HEK293 (cell line): Measurements from ENCODE around the gene CCNT2.

ENCODE experiments used
- CTCF ChIA-PET: fragments of 350-600 bp; formaldehyde crosslinking; extraction: SDS; loops from one replicate; lab custom pipeline; 2021; ENCODE audit warnings: antibody characterized with exemption; lab: Yijun Ruan, JAX
- POLR2A ChIA-PET: fragments of 300-600 bp; formaldehyde crosslinking; extraction: SDS; loops from one replicate; lab custom pipeline; 2020; ENCODE audit warnings: antibody characterized with exemption, inconsistent platforms; lab: Yijun Ruan, JAX
- H3K27ac ChIP-seq: fragments of 200-500 bp; sonication (Bioruptor generic); 2 replicates; pipeline ENCODE4 v1.5.1; 2014; ENCODE audit warnings: low read depth, low read length, control low read depth, inconsistent platforms; ENCODE audit errors: extremely low read depth
- H3K36me3 ChIP-seq, 2 experiments: fragments of 200-500 bp in 1 of 2; sonication (Bioruptor generic) in 1 of 2; 1 replicate in 1 of 2; 2 replicates in 1 of 2; pipeline ENCODE4 v1.5.1; 2014 to 2017; ENCODE audit warnings: inconsistent platforms in 2 of 2, low read length in 2 of 2; ENCODE audit not compliant: control insufficient read depth in 2 of 2, insufficient read depth in 1 of 2
- H3K4me1 ChIP-seq: fragments of 200-500 bp; sonication (Bioruptor generic); 2 replicates; pipeline ENCODE4 v1.5.1; 2014; ENCODE audit warnings: mild to moderate bottlenecking, low read length, inconsistent platforms; ENCODE audit not compliant: control insufficient read depth, insufficient read depth
- H3K4me3 ChIP-seq: 2 replicates; pipeline ENCODE4 v1.5.1; 2011; ENCODE audit warnings: low read depth, mild to moderate bottlenecking, control low read depth, low read length, moderate library complexity
- H3K9me3 ChIP-seq: fragments of 200-500 bp; sonication (Bioruptor generic); 2 replicates; pipeline ENCODE4 v1.5.1; 2014; ENCODE audit warnings: low read depth, low read length, inconsistent platforms; ENCODE audit not compliant: control insufficient read depth, insufficient read depth
- BCL11A ChIP-seq: fragments of 450-650 bp; formaldehyde crosslinking; IDR thresholded peaks from 2 replicates; pipeline ENCODE4 v1.5.1; 2016; ENCODE audit warnings: low read depth, missing biosample characterization, missing genetic modification characterization
- GLIS2 ChIP-seq: fragments of 450-650 bp; formaldehyde crosslinking; IDR thresholded peaks from 2 replicates; pipeline ENCODE4 v1.5.1; 2016; ENCODE audit warnings: missing biosample characterization, missing genetic modification characterization
- PRDM1 ChIP-seq: fragments of 450-650 bp; formaldehyde crosslinking; IDR thresholded peaks from 2 replicates; pipeline ENCODE4; 2016; ENCODE audit warnings: missing biosample characterization, missing genetic modification characterization
- SCRT1 ChIP-seq: fragments of 450-650 bp; formaldehyde crosslinking; IDR thresholded peaks from 2 replicates; pipeline ENCODE4 v1.5.1; 2016; ENCODE audit warnings: missing biosample characterization, missing genetic modification characterization, borderline replicate concordance
- ZBTB7A ChIP-seq: fragments of 450-650 bp; formaldehyde crosslinking; IDR thresholded peaks from 2 replicates; pipeline ENCODE4 v1.5.1; 2016; ENCODE audit warnings: low read depth, missing biosample characterization, missing genetic modification characterization
- ZIC2 ChIP-seq: fragments of 450-650 bp; formaldehyde crosslinking; IDR thresholded peaks from 2 replicates; pipeline ENCODE4 v1.5.1; 2016; ENCODE audit warnings: missing biosample characterization, missing genetic modification characterization
- ZNF133 ChIP-seq: fragments of 450-650 bp; formaldehyde crosslinking; IDR thresholded peaks from 2 replicates; pipeline ENCODE4 v1.5.1; 2016; ENCODE audit warnings: missing biosample characterization, missing genetic modification characterization
- ZNF175 ChIP-seq: fragments of 450-650 bp; formaldehyde crosslinking; IDR thresholded peaks from 2 replicates; pipeline ENCODE4 v1.5.1; 2016; ENCODE audit warnings: missing biosample characterization, missing genetic modification characterization
- ZNF202 ChIP-seq: fragments of 450-650 bp; formaldehyde crosslinking; IDR thresholded peaks from 2 replicates; pipeline ENCODE4 v1.5.1; 2016; ENCODE audit warnings: missing biosample characterization, missing genetic modification characterization, borderline replicate concordance
- ZNF211 ChIP-seq: fragments of 450-650 bp; formaldehyde crosslinking; IDR thresholded peaks from 2 replicates; pipeline ENCODE4 v1.5.1; 2016; ENCODE audit warnings: low read depth, missing biosample characterization, missing genetic modification characterization
- ZNF266 ChIP-seq: fragments of 450-650 bp; formaldehyde crosslinking; IDR thresholded peaks from 2 replicates; pipeline ENCODE4 v1.5.1; 2016; ENCODE audit warnings: missing biosample characterization, missing genetic modification characterization, low read depth
- ZNF274 ChIP-seq, 2 experiments: fragments of 200-500 bp in 1 of 2; fragments of 450-650 bp in 1 of 2; sonication (Bioruptor generic) in 1 of 2; formaldehyde crosslinking in 1 of 2; IDR thresholded peaks; 2 replicates each; pipeline versions ENCODE4 v1.5.1 to v1.6.1; 2014 to 2016; ENCODE audit warnings: borderline replicate concordance in 1 of 2, inconsistent platforms in 1 of 2, low read length in 1 of 2, missing biosample characterization in 1 of 2, missing genetic modification characterization in 1 of 2
- ZNF324 ChIP-seq: fragments of 450-650 bp; formaldehyde crosslinking; IDR thresholded peaks from 2 replicates; pipeline ENCODE4 v1.5.1; 2016; ENCODE audit warnings: missing biosample characterization, missing genetic modification characterization
- ZNF335 ChIP-seq: fragments of 450-650 bp; formaldehyde crosslinking; conservative IDR thresholded peaks from 2 replicates; pipeline ENCODE4 v1.5.1; 2016; ENCODE audit warnings: missing biosample characterization, missing genetic modification characterization
- ZNF354C ChIP-seq: fragments of 450-650 bp; formaldehyde crosslinking; IDR thresholded peaks from 2 replicates; pipeline ENCODE4 v1.5.1; 2016; ENCODE audit warnings: missing biosample characterization, missing genetic modification characterization, low read depth, borderline replicate concordance
- ZNF654 ChIP-seq: fragments of 450-650 bp; formaldehyde crosslinking; IDR thresholded peaks from 2 replicates; pipeline ENCODE4 v1.5.1; 2016; ENCODE audit warnings: low read depth, missing biosample characterization, missing genetic modification characterization
- ZNF707 ChIP-seq: fragments of 450-650 bp; formaldehyde crosslinking; IDR thresholded peaks from 2 replicates; pipeline ENCODE4 v1.5.1; 2016; ENCODE audit warnings: missing biosample characterization, missing genetic modification characterization
- ZNF747 ChIP-seq: fragments of 450-650 bp; formaldehyde crosslinking; IDR thresholded peaks from 2 replicates; pipeline ENCODE4 v1.5.1; 2016; ENCODE audit warnings: missing biosample characterization, missing genetic modification characterization
- ZNF776 ChIP-seq: fragments of 450-650 bp; formaldehyde crosslinking; IDR thresholded peaks from 2 replicates; pipeline ENCODE4 v1.5.0; 2017; ENCODE audit warnings: missing biosample characterization, missing genetic modification characterization, borderline replicate concordance
- ZSCAN30 ChIP-seq: fragments of 450-650 bp; IDR thresholded peaks from 2 replicates; pipeline ENCODE4 v1.5.1; 2018; ENCODE audit warnings: missing biosample characterization, mild to moderate bottlenecking, missing genetic modification characterization, moderate library complexity
- TF ChIP-seq, protein P1 (sequence below): sonication (generic); formaldehyde crosslinking; IDR thresholded peaks from 2 replicates; pipeline ENCODE4 v1.8.1; 2022; ENCODE audit warnings: mild to moderate bottlenecking, moderate library complexity, missing genetic modification reagents
- TF ChIP-seq, protein P2 (sequence below): fragments of 450-650 bp; formaldehyde crosslinking; IDR thresholded peaks from 2 replicates; pipeline ENCODE4 v1.5.1; 2016; ENCODE audit warnings: missing biosample characterization, missing genetic modification characterization
- TF ChIP-seq, protein P3 (sequence below): fragments of 450-650 bp; formaldehyde crosslinking; IDR thresholded peaks from 2 replicates; pipeline ENCODE4 v1.5.1; 2016; ENCODE audit warnings: missing biosample characterization, missing genetic modification characterization
- TF ChIP-seq, protein P4 (sequence below): fragments of 450-650 bp; IDR thresholded peaks from 2 replicates; pipeline ENCODE4 v1.5.1; 2018; ENCODE audit warnings: missing biosample characterization, mild to moderate bottlenecking, missing genetic modification characterization

Gene CCNT2

DNA sequence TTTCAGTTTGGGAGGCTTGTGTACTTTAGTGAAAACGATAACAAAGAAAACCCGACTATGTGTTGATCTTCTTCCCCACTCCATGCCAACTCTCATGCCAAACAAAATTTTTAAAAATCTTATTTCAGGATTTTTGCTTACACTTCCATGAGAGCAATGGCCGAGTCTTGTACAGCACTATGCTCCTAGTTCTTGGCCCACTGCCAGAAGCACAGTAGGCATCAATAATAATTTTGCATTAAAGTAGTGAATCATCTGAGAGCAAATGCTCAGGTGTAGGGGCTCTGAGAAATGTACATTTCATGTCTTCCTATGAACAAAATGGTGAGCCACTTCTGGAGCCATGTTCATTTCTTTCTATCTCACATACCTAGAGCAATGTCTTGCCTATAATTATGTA lies 66.4 kb downstream of the CCNT2 start:
- Histone ChIP-seq H3K4me1 (no peaks in the 10 kb centered on the region), H3K36me3 (no peaks in the 10 kb centered on the region), H3K27ac (no peak overlapping the region), H3K4me3 (no peak overlapping the region), H3K9me3 (no peaks in the 10 kb centered on the region)
- POLR2A ChIA-PET, result no interaction called here
- no peak for TF ChIP-seq ZNF776
- no peak for TF ChIP-seq GLIS2 (tag by site-specific recombination)
- TF ChIP-seq BCL11A (tag by site-specific recombination), result no peak
- CTCF ChIA-PET, result no interaction called here

DNA sequence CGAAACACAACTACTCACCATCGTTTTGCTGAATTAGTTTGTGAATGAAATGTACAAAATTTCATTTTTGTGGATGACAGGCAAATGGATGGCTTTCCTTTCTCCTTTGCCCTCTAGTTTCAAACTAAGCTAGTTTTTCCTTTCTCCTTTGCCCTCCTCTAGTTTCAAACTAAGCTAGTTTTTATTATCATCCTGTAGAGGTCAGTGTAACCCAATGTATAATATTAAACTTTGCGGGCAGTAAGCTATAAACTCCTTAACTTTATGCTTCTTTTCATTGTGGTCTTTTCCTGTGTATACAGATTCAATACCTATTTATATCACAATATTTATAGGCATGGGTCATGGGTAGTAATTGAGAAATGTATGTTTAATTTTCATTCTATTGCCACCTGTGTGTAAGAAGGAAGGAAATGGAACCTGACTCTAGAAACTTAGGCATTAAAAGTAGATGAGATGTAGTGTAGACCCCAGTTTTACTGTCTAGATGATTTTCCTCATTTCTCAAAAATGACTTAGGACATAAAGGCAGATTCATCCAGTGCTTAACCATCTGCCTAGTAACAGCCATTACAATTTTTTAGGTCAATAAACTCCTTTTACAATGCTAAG lies 70.5 kb downstream of the CCNT2 start:
- H3K27ac ChIP-seq, result no peak overlapping the region
- ChIA-PET CTCF (interaction anchor here (0.6 to 2.6 kb wide), 20 partner anchors 8 to 1395 kb away, joined by 3 to 18 read pairs (median 4); no protein-coding TSS in a partner anchor), POLR2A (no interaction called here)
- H3K4me1 ChIP-seq, result no peaks in the 10 kb centered on the region
- H3K4me3 ChIP-seq, result no peak overlapping the region
- TF ChIP-seq ZNF654 (tag by site-specific recombination) (peak; percentile 67), ZNF211 (no peak), ZNF354C (tag by site-specific recombination) (no peak), ZNF324 (tag by site-specific recombination) (no peak), PRDM1 (tag by site-specific recombination) (0 out of 2 replicates have a peak, but pooled peaks have one; percentile 44), ZNF335 (tag by site-specific recombination) (peak; percentile 38; the same call in 1 of the 2 replicates), ZNF266 (tag by site-specific recombination) (peak; percentile 91; the same call in 1 of the 2 replicates), ZSCAN30 (tag by site-specific recombination) (no peak)
- TF ChIP-seq, protein P1, sequence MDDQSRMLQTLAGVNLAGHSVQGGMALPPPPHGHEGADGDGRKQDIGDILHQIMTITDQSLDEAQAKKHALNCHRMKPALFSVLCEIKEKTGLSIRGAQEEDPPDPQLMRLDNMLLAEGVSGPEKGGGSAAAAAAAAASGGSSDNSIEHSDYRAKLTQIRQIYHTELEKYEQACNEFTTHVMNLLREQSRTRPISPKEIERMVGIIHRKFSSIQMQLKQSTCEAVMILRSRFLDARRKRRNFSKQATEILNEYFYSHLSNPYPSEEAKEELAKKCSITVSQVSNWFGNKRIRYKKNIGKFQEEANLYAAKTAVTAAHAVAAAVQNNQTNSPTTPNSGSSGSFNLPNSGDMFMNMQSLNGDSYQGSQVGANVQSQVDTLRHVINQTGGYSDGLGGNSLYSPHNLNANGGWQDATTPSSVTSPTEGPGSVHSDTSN (CRISPR knock-in tag), result no peak
- TF ChIP-seq, protein P2, sequence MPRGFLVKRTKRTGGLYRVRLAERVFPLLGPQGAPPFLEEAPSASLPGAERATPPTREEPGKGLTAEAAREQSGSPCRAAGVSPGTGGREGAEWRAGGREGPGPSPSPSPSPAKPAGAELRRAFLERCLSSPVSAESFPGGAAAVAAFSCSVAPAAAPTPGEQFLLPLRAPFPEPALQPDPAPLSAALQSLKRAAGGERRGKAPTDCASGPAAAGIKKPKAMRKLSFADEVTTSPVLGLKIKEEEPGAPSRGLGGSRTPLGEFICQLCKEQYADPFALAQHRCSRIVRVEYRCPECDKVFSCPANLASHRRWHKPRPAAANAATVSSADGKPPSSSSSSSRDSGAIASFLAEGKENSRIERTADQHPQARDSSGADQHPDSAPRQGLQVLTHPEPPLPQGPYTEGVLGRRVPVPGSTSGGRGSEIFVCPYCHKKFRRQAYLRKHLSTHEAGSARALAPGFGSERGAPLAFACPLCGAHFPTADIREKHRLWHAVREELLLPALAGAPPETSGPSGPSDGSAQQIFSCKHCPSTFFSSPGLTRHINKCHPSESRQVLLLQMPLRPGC (tag by site-specific recombination), result no peak
- no peaks in the 10 kb centered on the region for H3K36me3 ChIP-seq
- H3K9me3 ChIP-seq, result no peaks in the 10 kb centered on the region

DNA sequence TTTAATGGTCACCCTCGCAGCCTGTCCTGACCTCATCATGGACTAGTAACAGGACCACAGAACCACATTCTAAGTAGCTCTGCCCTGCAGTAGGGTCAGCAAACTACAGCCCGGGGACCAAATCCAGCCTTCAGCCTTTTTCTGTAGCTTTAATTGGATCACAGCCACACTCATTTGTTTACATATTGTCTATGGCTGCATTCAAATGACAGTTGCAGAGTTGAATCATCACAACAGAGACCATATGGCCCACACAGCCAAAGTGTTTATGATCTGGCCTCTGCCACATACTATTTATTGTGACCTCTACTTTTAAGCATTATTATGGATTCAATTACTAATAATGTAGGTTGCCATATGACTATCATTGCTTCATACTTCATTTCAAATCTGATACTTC lies 80.9 kb downstream of the CCNT2 start:
- H3K4me1 ChIP-seq, result no peaks in the 10 kb centered on the region
- ChIA-PET CTCF (interaction anchor here (2.1 kb wide), 1 partner anchor 10 kb away, joined by 10 read pairs; no protein-coding TSS in a partner anchor), POLR2A (no interaction called here)
- H3K4me3 ChIP-seq, result no peak overlapping the region
- H3K36me3 ChIP-seq, result no peaks in the 10 kb centered on the region
- TF ChIP-seq SCRT1 (tag by site-specific recombination) (no peak), ZNF202 (tag by site-specific recombination) (no peak), ZNF133 (tag by site-specific recombination) (no peak), ZNF747 (tag by site-specific recombination) (no peak), ZBTB7A (tag by site-specific recombination) (no peak), PRDM1 (tag by site-specific recombination) (no peak), ZNF707 (tag by site-specific recombination) (no peak), ZNF274 (IDR thresholded peaks at IDR 0.05; ENCODE audit: low read length) (no peak), ZNF274 (tag by site-specific recombination; IDR thresholded peaks at IDR 0.05; ENCODE audit: borderline replicate concordance) (no peak), ZNF175 (tag by site-specific recombination) (no peak), ZIC2 (tag by site-specific recombination) (no peak)
- TF ChIP-seq, protein P3, sequence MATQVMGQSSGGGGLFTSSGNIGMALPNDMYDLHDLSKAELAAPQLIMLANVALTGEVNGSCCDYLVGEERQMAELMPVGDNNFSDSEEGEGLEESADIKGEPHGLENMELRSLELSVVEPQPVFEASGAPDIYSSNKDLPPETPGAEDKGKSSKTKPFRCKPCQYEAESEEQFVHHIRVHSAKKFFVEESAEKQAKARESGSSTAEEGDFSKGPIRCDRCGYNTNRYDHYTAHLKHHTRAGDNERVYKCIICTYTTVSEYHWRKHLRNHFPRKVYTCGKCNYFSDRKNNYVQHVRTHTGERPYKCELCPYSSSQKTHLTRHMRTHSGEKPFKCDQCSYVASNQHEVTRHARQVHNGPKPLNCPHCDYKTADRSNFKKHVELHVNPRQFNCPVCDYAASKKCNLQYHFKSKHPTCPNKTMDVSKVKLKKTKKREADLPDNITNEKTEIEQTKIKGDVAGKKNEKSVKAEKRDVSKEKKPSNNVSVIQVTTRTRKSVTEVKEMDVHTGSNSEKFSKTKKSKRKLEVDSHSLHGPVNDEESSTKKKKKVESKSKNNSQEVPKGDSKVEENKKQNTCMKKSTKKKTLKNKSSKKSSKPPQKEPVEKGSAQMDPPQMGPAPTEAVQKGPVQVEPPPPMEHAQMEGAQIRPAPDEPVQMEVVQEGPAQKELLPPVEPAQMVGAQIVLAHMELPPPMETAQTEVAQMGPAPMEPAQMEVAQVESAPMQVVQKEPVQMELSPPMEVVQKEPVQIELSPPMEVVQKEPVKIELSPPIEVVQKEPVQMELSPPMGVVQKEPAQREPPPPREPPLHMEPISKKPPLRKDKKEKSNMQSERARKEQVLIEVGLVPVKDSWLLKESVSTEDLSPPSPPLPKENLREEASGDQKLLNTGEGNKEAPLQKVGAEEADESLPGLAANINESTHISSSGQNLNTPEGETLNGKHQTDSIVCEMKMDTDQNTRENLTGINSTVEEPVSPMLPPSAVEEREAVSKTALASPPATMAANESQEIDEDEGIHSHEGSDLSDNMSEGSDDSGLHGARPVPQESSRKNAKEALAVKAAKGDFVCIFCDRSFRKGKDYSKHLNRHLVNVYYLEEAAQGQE, result no peak
- TF ChIP-seq, protein P4, sequence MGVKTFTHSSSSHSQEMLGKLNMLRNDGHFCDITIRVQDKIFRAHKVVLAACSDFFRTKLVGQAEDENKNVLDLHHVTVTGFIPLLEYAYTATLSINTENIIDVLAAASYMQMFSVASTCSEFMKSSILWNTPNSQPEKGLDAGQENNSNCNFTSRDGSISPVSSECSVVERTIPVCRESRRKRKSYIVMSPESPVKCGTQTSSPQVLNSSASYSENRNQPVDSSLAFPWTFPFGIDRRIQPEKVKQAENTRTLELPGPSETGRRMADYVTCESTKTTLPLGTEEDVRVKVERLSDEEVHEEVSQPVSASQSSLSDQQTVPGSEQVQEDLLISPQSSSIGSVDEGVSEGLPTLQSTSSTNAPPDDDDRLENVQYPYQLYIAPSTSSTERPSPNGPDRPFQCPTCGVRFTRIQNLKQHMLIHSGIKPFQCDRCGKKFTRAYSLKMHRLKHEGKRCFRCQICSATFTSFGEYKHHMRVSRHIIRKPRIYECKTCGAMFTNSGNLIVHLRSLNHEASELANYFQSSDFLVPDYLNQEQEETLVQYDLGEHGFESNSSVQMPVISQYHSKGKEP (tag by site-specific recombination), result no peak
- no peaks in the 10 kb centered on the region for H3K9me3 ChIP-seq
- H3K27ac ChIP-seq, result no peak overlapping the region
